GM12891 (cell line): ENCODE measurements around the gene DND1.

Source experiments
- DNase-seq: peaks from one replicate; pipeline ENCODE4 v3.0.0; 2011; ENCODE audit warnings: low spot score; ENCODE audit not compliant: insufficient read length
- FAIRE-seq: peaks from 2 replicates; lab custom pipeline; 2011; peaks lifted over from hg19 to GRCh38; lab: Jason Lieb, UNC
- PAX5 ChIP-seq: IDR thresholded peaks from 2 replicates; pipeline ENCODE4 v1.6.1; 2011; ENCODE audit warnings: low read length, moderate library complexity, mild to moderate bottlenecking; ENCODE audit not compliant: insufficient read depth, severe bottlenecking
- POLR2A ChIP-seq: IDR thresholded peaks from 2 replicates; pipeline ENCODE4 v1.6.1; 2011; ENCODE audit warnings: low read depth, low read length, control low read depth
- POLR2AphosphoS5 ChIP-seq: IDR thresholded peaks from 2 replicates; pipeline ENCODE4 v1.6.1; 2011; ENCODE audit warnings: low read depth, low read length, control low read depth
- POU2F2 ChIP-seq: IDR thresholded peaks from 2 replicates; pipeline ENCODE4 v1.6.1; 2011; ENCODE audit warnings: low read depth, mild to moderate bottlenecking, control low read depth, low read length, moderate library complexity
- SPI1 ChIP-seq: IDR thresholded peaks from 2 replicates; pipeline ENCODE4 v1.6.1; 2011; ENCODE audit warnings: low read depth, low read length, control low read depth
- TAF1 ChIP-seq: IDR thresholded peaks from 2 replicates; pipeline ENCODE4 v1.6.1; 2011; ENCODE audit warnings: low read depth, low read length, control low read depth

The DND1 gene

GRCh38 chr5:140700177-140701144 is 27.1 kb upstream of the DND1 start, which contains the start of gene ZMAT2:
ZMAT2 (plus strand) TSS chr5:140700447; CDS start chr5:140700461, 14 bp downstream.
- FAIRE-seq: peak; percentile 98
- TF ChIP-seq POLR2AphosphoS5: peak; percentile 87
- TF ChIP-seq TAF1: peak; percentile 99
- TF ChIP-seq PAX5: no peak
- TF ChIP-seq POU2F2: no peak
- TF ChIP-seq SPI1: no peak
- TF ChIP-seq POLR2A: peak; percentile 89
- DNase-seq: peak; percentile 76

- FAIRE-seq (no peak), DNase-seq (no peak)
- no peak for TF ChIP-seq SPI1
- no peak for TF ChIP-seq POU2F2
- TF ChIP-seq POLR2A: no peak
These were observed 23.6 kb upstream of the DND1 start for GRCh38 chr5:140696891-140697492.

GRCh38 chr5:140694276-140694675 is 20.9 kb upstream of the DND1 start:
- no peak for FAIRE-seq
- TF ChIP-seq TAF1: no peak
- no peak for TF ChIP-seq PAX5
- no peak for TF ChIP-seq SPI1
- TF ChIP-seq POU2F2: no peak
- no peak for TF ChIP-seq POLR2A
- no peak for TF ChIP-seq POLR2AphosphoS5
- DNase-seq: no peak

- TF ChIP-seq POLR2AphosphoS5: peak; percentile 92
- peak; percentile 88 for TF ChIP-seq POLR2A
- no peak for TF ChIP-seq PAX5
- no peak; the same call in none of the 2 replicates for TF ChIP-seq POU2F2
- peak; percentile 80 for TF ChIP-seq TAF1
- TF ChIP-seq SPI1: 0 out of 2 replicates have a peak, but pooled peaks have one; percentile 24
- DNase-seq (peak; percentile 82), FAIRE-seq (peak; percentile 91)
These were observed 17.9 kb upstream of the DND1 start, which contains the start of the genes HARS1 and HARS2 for GRCh38 chr5:140690941-140691924. HARS1 (minus strand) TSS chr5:140691370; CDS start chr5:140691304, 66 bp downstream. HARS2 (plus strand) TSS chr5:140691455; CDS start chr5:140691649, 194 bp downstream.

GRCh38 chr5:140690376-140690932 is 17.1 kb upstream of the DND1 start:
- FAIRE-seq: peak; percentile 47
- TF ChIP-seq TAF1 (no peak), POU2F2 (no peak), SPI1 (no peak), POLR2A (no peak), POLR2AphosphoS5 (no peak), PAX5 (no peak)
- no peak for DNase-seq

GRCh38 chr5:140678993-140679392 is 5.6 kb upstream of the DND1 start:
- TF ChIP-seq POU2F2 (no peak), PAX5 (no peak), POLR2AphosphoS5 (no peak), SPI1 (no peak), TAF1 (no peak), POLR2A (no peak)
- FAIRE-seq: no peak
- DNase-seq: no peak

- no peak for DNase-seq
- FAIRE-seq: no peak
- no peak for TF ChIP-seq POU2F2
- TF ChIP-seq POLR2A: no peak
- TF ChIP-seq PAX5: no peak
- TF ChIP-seq TAF1: no peak
- TF ChIP-seq SPI1: no peak
- no peak for TF ChIP-seq POLR2AphosphoS5
These were observed 4.6 kb upstream of the DND1 start for GRCh38 chr5:140677947-140678346.

GRCh38 chr5:140674629-140675028 is 1.3 kb upstream of the DND1 start:
- no peak for FAIRE-seq
- TF ChIP-seq PAX5: no peak
- TF ChIP-seq SPI1: no peak
- no peak for TF ChIP-seq TAF1
- peak; percentile 33; the same call in 1 of the 2 replicates for TF ChIP-seq POLR2A
- TF ChIP-seq POU2F2: no peak
- no peak for TF ChIP-seq POLR2AphosphoS5
- no peak for DNase-seq
